Ascending aorta (tissue), 2 donors: ENCODE data around the gene RAB5IF. TPM values are rescaled to one million over a fixed set of nuclear protein-coding genes. Genes with fewer than 3 reads are reported as not detected.

Experiments
- DNase-seq, 2 donors: peaks; one replicate each; pipeline ENCODE4 v3.0.0-alpha.2; 2019; ENCODE audit warnings: low spot score in 2 of 2
- H3K27ac ChIP-seq, 2 donors: fragments of 200-600 bp; sonication (generic); one replicate each; pipeline ENCODE4 v1.5.1; 2016 to 2017; ENCODE audit warnings: mild to moderate bottlenecking in 1 of 2
- H3K27me3 ChIP-seq: fragments of 200-600 bp; sonication (generic); one replicate; pipeline ENCODE4 v1.5.1; 2017
- H3K36me3 ChIP-seq, 2 donors: fragments of 200-600 bp; sonication (generic); one replicate each; pipeline ENCODE4 v1.5.1; 2016
- H3K4me1 ChIP-seq, 2 donors: fragments of 200-600 bp; sonication (generic); one replicate each; pipeline ENCODE4 v1.5.1; 2016 to 2017; ENCODE audit warnings: mild to moderate bottlenecking in 1 of 2
- H3K4me3 ChIP-seq, 2 donors: fragments of 200-600 bp; sonication (generic); one replicate each; pipeline ENCODE4 v1.5.1; 2016 to 2017; ENCODE audit warnings: mild to moderate bottlenecking in 1 of 2
- H3K9me3 ChIP-seq, 2 donors: fragments of 200-600 bp; sonication (generic); one replicate each; pipeline ENCODE4 v1.5.1; 2016
- CTCF ChIP-seq, 3 experiments: fragments of 200-600 bp in 2 of 3; fragments of 450-650 bp in 1 of 3; sonication (generic) in 2 of 3; IDR thresholded peaks; one replicate each; pipeline ENCODE4 v1.5.1; 2016 to 2019; ENCODE audit warnings: antibody characterized with exemption in 3 of 3, mild to moderate bottlenecking in 1 of 3, moderate library complexity in 1 of 3
- intact Hi-C: fragments of 100-400 bp; cut with DNase I; formaldehyde crosslinking; loops from one replicate; pipeline ENCODE4 v1.15.1; 2023
- total RNA-seq: library from RNA; depleted of rRNA; stranded (reverse); fragments of >200 nt; gene quantifications from one replicate; pipeline ENCODE4 v1.1.0, GENCODE V29; 2016

RAB5IF gene
- total RNA-seq, 1 donor from 2014 or later, result 28.4 TPM

- Histone ChIP-seq H3K36me3 (no peaks in the 10 kb centered on the region), H3K27ac (no peak overlapping the region), H3K4me3 (no peak overlapping the region), H3K27me3 (no peaks in the 10 kb centered on the region), H3K9me3 (no peaks in the 10 kb centered on the region), H3K4me1 (no peaks in the 10 kb centered on the region)
- no peak for TF ChIP-seq CTCF (IDR thresholded peaks at IDR 0.05)
- DNase-seq, result no peak
- intact Hi-C loops, result no loop called here
These were observed 22.5 kb downstream of the RAB5IF start for GRCh38 chr20:36628076-36628475.

DNA sequence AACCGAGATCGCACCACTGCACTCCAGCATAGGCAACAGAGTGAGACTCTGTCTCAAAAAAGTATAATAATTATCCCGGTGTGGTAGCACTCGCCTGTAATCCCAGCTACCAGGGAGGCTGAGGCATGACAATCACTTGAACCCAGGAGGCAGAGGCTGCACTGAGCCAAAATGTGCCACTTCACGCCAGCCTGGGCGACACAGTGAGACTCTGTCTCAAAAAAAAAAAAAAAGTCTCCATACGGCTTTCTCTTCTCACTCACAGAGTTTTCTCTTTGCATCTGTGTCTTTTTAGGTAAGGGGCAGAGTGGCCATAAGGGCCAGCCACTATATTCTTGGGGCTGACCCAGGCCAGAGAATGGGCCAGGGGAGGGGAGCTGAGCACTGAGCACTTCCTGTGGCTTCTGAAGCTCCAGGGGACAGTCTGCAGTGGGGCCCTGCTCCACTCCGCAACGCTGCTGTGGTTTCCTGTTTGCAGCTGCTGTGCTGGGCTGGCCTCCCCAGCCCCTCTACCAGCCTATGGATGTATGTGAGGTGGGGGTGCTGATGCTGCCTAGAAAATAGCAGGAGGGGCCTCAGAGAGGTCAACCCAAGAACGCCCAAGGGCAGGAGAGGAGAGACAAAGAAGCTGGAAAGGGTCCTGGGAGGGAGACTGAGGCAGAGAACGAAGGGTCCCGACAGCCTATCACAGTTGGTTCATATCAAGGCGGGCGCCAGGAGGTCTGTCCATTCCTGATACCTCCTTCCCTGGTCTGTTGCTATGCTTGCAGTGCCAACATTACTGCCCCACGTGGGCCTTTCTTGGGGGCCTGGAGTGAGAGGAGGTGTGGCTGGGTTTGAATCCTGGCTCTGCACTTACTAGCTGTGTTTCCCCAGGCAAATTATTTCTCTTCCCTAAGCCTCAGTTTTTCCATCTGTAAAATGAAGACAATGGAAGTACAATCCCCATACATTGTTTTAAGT, 24.4 kb downstream of the RAB5IF start:
- DNase-seq, result no peak

GRCh38 chr20:36631646-36632045, 26.1 kb downstream of the RAB5IF start:
- DNase-seq, result no peak
- H3K36me3 ChIP-seq, result no peaks in the 10 kb centered on the region
- H3K4me3 ChIP-seq, result no peak overlapping the region
- no peaks in the 10 kb centered on the region for H3K27me3 ChIP-seq
- intact Hi-C loops, result no loop called here
- no peaks in the 10 kb centered on the region for H3K4me1 ChIP-seq
- no peak overlapping the region for H3K27ac ChIP-seq
- no peak for TF ChIP-seq CTCF (IDR thresholded peaks at IDR 0.05)
- no peaks in the 10 kb centered on the region for H3K9me3 ChIP-seq

More for the DNA sequence above, 24.4 kb downstream of the RAB5IF start:
- Histone ChIP-seq H3K27ac (no peak overlapping the region), H3K36me3 (no peaks in the 10 kb centered on the region), H3K27me3 (no peaks in the 10 kb centered on the region), H3K4me3 (no peak overlapping the region), H3K9me3 (no peaks in the 10 kb centered on the region), H3K4me1 (no peaks in the 10 kb centered on the region)
- intact Hi-C loops, result no loop called here
- TF ChIP-seq CTCF (IDR thresholded peaks at IDR 0.05), result no peak

GRCh38 chr20:36632147-36632486, 26.5 kb downstream of the RAB5IF start:
- TF ChIP-seq CTCF (IDR thresholded peaks at IDR 0.05), result no peak
- no peak for DNase-seq
- no peaks in the 10 kb centered on the region for H3K27me3 ChIP-seq
- H3K36me3 ChIP-seq, result no peaks in the 10 kb centered on the region
- H3K4me1 ChIP-seq, result no peaks in the 10 kb centered on the region
- intact Hi-C loops, result no loop called here
- H3K9me3 ChIP-seq, result no peaks in the 10 kb centered on the region
- no peak overlapping the region for H3K4me3 ChIP-seq
- H3K27ac ChIP-seq, result no peak overlapping the region

DNA sequence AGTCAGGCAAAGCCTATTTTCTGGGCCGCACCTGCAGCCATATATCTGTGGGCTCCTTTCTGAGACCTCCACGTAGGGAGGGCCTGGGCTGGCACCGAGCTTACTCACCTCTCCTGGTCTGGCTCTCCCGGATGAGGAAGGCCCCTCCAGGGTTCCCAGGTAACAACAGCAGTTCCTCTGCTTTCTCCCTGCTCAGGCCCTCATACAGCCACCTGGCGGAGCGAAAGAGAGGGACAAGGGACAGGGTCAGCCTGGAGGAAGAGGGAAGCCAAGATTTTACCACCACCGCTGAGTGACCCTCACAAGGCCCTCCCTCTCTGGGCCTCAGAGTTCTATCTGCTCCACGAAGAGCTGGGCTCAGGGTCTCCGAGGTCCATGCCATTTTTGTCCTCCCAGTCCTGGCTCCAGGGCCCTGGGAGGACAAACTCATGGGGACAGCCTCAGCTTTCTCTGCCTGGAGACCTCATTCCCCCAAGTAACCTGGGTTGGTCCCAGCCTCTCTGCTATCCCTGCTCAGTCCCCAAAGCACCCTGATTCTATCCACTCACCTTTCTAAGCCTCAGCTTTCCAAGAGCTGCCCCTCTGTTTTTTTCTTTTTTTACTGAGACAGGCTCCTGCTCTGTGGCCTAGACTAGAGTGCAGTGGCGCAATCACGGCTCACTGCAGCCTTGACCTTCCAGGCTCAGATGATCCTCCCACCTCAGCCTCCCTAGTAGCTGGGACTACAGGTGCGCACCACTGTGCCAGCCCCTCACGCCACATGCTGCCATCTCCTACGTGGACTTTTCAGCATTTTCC, 27.1 kb downstream of the RAB5IF start:
- no peaks in the 10 kb centered on the region for H3K9me3 ChIP-seq
- no peak for TF ChIP-seq CTCF (IDR thresholded peaks at IDR 0.05)
- no peak overlapping the region for H3K4me3 ChIP-seq
- H3K27me3 ChIP-seq, result no peaks in the 10 kb centered on the region
- H3K4me1 ChIP-seq, result no peaks in the 10 kb centered on the region
- DNase-seq, result no peak
- no peak overlapping the region for H3K27ac ChIP-seq
- no peaks in the 10 kb centered on the region for H3K36me3 ChIP-seq
- intact Hi-C loops, result no loop called here
